ENCODE measurements around the gene HDAC4.
A peak's percentile ranks its signal among the peaks of the same experiment; 100 is the strongest.

HDAC4 gene

GRCh38 chr2:239291475-239292350, 109.1 kb downstream of the HDAC4 start:
- DNase-seq, result no peak

DNA sequence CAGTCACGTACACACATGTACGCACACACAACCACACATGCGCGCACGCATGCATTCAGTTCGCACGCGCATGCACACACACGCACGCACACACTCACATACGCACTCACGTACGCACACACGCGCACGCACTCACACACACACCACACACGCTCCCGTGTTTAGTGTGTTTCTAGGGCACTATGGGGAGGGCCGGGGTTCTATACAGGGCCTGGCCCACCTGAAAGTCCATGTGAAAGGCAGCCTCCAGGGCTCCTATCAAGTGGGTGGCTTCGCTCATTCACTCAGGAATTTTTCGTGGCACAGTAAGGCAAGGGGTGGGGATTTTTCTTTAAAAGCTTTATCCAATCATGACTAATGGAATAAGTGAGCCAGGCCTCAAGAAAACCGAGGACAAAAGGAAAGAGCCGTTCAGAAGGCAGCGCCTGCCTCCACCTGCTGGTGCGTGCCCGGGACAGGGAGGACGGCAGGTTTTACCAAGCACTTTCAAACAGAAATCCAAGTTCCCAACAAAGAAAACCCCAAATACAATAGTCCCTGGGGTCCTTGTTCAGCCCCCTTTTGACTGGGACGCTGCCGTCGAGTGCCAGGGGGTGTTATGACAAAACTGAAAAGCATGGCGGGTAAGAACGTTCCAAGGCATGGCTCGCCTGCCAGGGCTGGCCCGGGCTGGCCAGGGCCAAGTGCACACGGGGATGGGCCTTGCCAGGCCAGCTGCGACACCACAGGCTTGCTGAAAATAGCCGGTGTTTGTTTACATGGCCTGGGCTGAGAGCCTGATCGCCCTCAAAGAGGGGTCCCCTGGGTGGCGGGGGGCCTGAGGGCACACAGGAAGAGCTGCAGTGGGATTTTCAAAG, 110.0 kb downstream of the HDAC4 start:
- DNase-seq, result no peak

GRCh38 chr2:239289545-239289944, 111.3 kb downstream of the HDAC4 start:
- DNase-seq, result no peak

DNA sequence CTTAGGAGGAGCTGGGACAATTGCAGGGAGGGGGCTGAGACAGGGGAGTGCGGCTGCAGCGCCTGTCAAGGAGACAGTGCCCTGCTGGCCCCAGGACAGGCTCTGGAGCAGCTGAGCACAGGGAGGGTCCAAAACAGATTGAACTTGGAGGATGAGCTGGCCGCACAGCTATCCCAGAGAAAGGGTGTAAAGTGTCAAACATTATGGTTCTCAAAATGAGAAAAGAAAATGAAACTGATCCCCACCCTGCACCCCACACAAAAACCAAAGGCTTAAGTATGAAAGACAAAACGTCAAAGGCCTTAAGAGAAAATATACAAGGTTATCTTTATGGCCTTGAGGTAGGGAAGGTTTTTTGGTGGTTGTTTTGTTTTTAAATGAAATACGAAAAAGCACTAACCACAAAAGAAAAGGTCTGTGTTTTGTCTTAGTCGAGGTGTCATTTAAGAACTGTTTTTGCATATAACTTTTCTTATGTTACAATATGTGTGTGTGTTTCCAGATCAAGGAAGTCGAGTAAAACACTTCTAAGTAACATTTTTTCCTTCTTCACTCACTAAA, 111.8 kb downstream of the HDAC4 start:
- DNase-seq, result no peak

GRCh38 chr2:239288237-239288636, 112.6 kb downstream of the HDAC4 start:
- DNase-seq, result no peak

- no peak for DNase-seq
Observed at GRCh38 chr2:239287461-239287860, 113.4 kb downstream of the HDAC4 start.

DNA sequence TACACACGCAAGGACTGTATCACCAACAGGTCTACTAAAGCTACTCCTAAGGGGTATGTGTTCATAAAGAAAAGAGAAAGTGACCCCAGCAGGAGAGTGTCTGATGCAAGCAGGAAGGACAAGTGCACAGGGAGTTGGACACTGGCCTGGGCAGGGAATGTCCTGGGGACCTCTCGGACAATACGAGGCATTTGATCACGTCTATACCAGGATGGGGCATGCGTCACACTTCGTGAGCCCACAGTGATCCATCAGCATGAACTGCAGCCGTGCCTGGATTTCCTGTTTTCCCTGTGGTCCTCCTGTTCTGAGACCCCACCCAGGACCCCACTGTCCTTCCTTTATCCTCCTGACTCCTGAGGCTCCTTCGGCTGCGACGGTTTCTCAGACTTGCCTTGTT, 113.9 kb downstream of the HDAC4 start:
- DNase-seq, result no peak

DNA sequence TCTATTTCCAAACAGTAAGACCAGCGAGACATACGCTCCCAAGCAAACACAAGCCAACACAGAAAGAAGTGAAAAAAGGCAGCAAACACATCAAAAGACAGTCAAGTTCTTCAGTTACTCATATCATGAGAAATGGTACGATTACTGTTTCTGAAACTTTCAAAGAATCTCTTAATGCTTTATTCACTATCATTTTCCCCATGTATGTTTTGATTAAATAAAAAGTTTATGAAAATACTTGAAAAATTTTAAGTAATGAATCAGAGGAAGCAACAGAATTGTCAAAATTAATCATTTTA, 114.9 kb downstream of the HDAC4 start:
- DNase-seq, result no peak

DNA sequence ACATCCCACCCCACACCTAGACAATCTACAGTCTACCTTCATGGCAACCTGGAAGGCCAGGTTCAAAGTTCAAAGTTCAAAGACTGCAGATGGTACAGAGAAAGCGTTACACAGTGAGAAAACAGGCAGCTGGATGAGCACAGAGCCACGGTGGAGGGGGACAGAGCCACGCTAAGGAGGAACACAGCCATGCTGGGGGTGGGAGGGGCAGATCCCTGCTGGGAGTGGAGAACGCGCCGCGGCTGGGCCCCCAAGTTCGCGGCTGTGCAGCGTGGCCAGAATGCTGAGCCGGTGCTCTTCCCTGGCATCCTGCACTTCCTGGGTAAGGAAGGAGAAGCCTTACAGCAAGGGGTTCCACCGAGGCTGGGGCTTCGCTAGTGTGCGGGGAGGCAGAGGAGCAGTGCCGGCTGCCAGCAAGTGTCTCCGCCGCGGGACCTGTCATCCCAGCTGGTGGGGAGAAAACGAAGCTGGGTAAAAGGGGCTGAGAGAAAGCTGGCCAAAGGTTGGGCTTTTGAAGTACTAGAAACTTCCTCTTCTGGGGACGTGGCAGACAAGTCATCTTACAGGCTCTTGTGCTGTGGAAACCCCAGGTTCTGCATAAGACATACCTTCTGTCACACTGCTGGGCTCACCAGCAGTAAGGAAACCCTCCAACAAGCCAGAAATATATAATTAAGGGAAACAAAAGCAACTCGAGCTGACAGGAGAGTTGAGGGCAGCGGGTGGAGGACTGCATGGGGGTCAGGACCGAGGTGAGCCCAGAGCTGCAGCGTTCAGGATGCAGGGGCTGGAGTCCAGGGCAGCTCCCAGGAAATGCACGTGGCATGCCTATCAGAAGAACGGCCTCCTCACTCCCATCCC, 115.5 kb downstream of the HDAC4 start:
- DNase-seq, result no peak

- no peak for DNase-seq
Observed at GRCh38 chr2:239283961-239284795, 116.6 kb downstream of the HDAC4 start.

DNA sequence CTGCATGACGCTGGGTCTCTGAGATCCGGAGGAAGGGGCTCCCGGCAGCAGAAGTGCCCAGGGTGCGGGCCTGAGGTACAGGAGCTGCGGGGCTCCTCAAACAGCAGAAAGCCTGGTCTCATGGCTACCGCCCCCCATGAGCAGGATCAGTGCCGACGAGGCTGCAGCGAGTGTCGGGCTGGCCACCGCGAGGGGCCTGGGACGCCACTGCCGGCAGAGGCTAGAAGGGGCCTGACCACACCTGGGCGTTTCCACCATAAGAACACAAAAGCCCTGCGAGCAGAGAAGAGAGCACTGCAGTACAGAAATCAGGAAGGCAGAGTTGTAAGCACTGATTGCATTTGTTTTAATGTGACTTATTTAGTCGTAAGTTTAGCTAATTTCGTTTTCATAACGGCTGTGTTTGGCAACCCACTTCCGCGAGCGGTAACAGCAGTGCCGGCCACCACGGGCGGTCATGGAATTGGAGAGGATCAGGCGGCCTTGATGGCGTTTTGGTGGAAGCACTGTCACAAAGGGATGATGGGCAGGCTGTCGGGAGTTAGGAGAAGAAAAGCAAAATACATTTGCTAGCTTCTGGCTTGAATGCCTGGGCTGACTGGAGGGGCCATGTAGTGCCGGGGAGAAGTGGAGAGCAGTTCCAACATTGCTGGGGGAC, 117.4 kb downstream of the HDAC4 start:
- no peak for DNase-seq

GRCh38 chr2:239282448-239283287, 118.2 kb downstream of the HDAC4 start:
- no peak for DNase-seq

GRCh38 chr2:239280296-239281017, 120.4 kb downstream of the HDAC4 start:
- peak; percentile 17 to 28 for DNase-seq

- DNase-seq, result no peak
Observed at GRCh38 chr2:239279508-239280295, 121.1 kb downstream of the HDAC4 start.

DNA sequence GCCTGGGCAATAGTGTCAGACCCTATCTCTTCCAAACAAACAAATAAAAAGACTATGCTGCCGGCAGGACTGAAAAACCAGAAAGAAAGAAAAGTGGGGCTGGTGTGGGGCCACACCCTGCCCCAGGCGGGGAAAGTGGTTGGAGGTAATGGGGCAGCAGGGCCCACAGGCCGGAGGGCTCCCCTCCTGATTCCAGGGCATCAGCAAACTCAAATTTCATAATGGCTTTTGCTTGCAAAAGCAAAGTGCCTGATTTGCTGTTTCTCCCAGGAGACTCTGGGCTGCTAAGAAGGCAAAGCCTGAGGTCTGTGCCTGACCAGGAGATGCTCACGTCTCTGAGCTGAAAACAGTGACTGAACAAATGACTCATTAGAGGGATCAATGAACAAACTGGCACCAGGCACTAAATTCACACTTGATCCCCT, 121.9 kb downstream of the HDAC4 start:
- no peak for DNase-seq

GRCh38 chr2:239278361-239278760, 122.5 kb downstream of the HDAC4 start:
- DNase-seq, result no peak

- DNase-seq, result no peak
Observed at GRCh38 chr2:239277401-239278085, 123.3 kb downstream of the HDAC4 start.

DNA sequence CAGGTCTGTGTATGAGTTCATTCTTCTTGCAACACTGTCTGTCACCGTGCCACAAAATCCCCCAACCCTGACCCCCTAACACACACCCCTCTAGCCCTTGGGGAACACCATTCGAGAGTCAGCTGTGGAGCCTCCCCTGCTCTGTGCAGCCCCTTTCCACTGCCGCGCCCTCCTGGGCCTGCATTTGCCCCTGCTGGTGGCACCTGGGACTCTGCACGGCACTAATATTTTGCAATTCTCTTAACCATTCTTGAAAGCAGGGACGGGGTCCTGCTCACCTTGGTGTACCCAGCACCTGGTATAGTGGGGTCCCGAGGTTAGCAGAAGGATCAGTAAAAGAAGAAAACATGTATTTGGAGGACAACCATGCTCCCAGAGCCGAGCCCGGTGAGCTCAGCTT, 124.0 kb downstream of the HDAC4 start:
- no peak for DNase-seq
